Measurements from ENCODE around the gene ADISSP. TPM values are rescaled to one million over a fixed set of nuclear protein-coding genes. Genes with fewer than 3 reads are reported as not detected.
A peak's percentile ranks its signal among the peaks of the same experiment; 100 is the strongest.
"Not testable (repeated sequence)": the region's sequence is repeated elsewhere in the genome, so short reads cannot be mapped to it uniquely, and the experiment has no call there.

ADISSP gene
- total and polyA plus RNA-seq, 2 donors (not counting 1 experiment from before 2014, with no cell fraction given) = 17.0 to 23.5 TPM

- H2AFZ ChIP-seq (ENCODE audit: low read length) = no peak overlapping the region
- peak overlapping the region; percentile 89 for H3K9ac ChIP-seq (ENCODE audit: insufficient read depth, low read length)
These were observed 27.3 kb upstream of the ADISSP start for GRCh38 chr20:3794701-3795420.

DNA sequence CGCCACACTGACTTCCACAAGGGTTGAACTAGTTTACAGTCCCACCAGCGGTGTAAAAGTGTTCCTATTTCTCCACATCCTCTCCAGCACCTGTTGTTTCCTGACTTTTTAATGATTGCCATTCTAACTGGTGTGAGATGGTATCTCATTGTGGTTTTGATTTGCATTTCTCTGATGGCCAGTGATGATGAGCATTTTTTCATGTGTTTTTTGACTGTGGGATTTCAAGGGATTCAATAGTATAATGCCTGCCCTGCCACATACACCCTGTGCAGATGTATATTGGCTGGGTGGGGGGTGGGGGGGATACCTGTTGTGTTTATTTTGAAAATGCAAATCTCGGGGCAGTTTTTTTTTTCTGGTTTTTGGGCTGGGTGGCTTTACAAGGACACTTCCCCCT lies 26.6 kb upstream of the ADISSP start:
- Histone ChIP-seq H3K4me1 (ENCODE audit: control insufficient read depth, extremely low read depth, insufficient read depth, low read length) (peaks cover 11% of the 10 kb centered on the region), H3K79me2 (ENCODE audit: control insufficient read depth, insufficient read depth, low read length) (peaks cover 28% of the 10 kb centered on the region)
- H3K9me3 ChIP-seq (ENCODE audit: control insufficient read depth, insufficient read depth, low read depth, low read length); H3K27me3 ChIP-seq (ENCODE audit: control insufficient read depth, insufficient read depth, low read length); H2AFZ ChIP-seq (ENCODE audit: low read length); H3K4me3 ChIP-seq (replicated peaks in 1 of 4; ENCODE audit: control extremely low read depth in 1 of 4, insufficient read depth in 1 of 4, low read depth in 3 of 4, low read length in 4 of 4); H3K27ac ChIP-seq (ENCODE audit: insufficient read depth, low read length); DNase-seq (ENCODE audit: low read depth in 2 of 2); H3K9ac ChIP-seq (ENCODE audit: insufficient read depth, low read length); H3K36me3 ChIP-seq (ENCODE audit: control insufficient read depth, insufficient read depth, low read length); H4K20me1 ChIP-seq (ENCODE audit: control insufficient read depth, extremely low read depth, insufficient read depth, low read length); H3K4me2 ChIP-seq (ENCODE audit: extremely low read depth, insufficient read depth, low read length): not testable (repeated sequence)

More at GRCh38 chr20:3794701-3795420, 27.3 kb upstream of the ADISSP start:
- Histone ChIP-seq H3K9me3 (ENCODE audit: control insufficient read depth, insufficient read depth, low read depth, low read length) (no peaks in the 10 kb centered on the region), H3K4me2 (ENCODE audit: extremely low read depth, insufficient read depth, low read length) (peak overlapping the region; percentile 83), H3K27ac (ENCODE audit: insufficient read depth, low read length) (peak overlapping the region; percentile 97), H3K27me3 (ENCODE audit: control insufficient read depth, insufficient read depth, low read length) (no peaks in the 10 kb centered on the region), H3K79me2 (ENCODE audit: control insufficient read depth, insufficient read depth, low read length) (peaks cover 35% of the 10 kb centered on the region), H3K36me3 (ENCODE audit: control insufficient read depth, insufficient read depth, low read length) (peaks cover 9% of the 10 kb centered on the region), H3K4me3 (replicated peaks in 1 of 4; ENCODE audit: control extremely low read depth in 1 of 4, insufficient read depth in 1 of 4, low read depth in 3 of 4, low read length in 4 of 4) (peak overlapping the region in 3 of 4 experiments; percentile 73 to 95 (median 82)), H4K20me1 (ENCODE audit: control insufficient read depth, extremely low read depth, insufficient read depth, low read length) (no peaks in the 10 kb centered on the region), H3K4me1 (ENCODE audit: control insufficient read depth, extremely low read depth, insufficient read depth, low read length) (peaks cover 16% of the 10 kb centered on the region)
- no peak for DNase-seq (ENCODE audit: low read depth in 2 of 2)
- TF ChIP-seq CTCF (conservative IDR thresholded peaks at IDR 0.05 in 1 of 2, IDR thresholded peaks at IDR 0.05 in 1 of 2; ENCODE audit: low read depth in 1 of 2, low read length in 2 of 2) (no peak), EZH2 (IDR thresholded peaks at IDR 0.05; ENCODE audit: low read length, missing control alignments) (no peak)

DNA sequence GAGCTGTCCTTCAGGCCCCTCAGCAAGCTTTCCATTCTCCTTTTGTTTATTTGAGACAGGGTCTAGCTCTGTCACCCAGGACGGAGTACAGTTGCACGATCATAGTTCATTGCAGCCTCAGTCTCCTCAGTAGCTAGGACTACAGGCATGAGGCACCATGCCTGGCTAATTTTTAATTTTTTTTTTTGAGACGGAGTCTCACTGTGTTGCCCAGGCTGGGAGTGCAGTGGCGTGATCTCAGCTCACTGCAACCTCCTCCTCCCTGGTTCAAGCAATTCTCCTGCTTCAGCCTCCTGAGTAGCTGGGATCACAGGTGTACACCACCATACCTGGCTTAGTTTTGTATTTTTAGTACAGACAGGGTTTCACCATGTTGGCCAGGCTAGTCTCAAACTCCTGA lies 21.6 kb upstream of the ADISSP start:
- H3K4me3 ChIP-seq (replicated peaks in 1 of 4; ENCODE audit: control extremely low read depth in 1 of 4, insufficient read depth in 1 of 4, low read depth in 3 of 4, low read length in 4 of 4); H3K4me2 ChIP-seq (ENCODE audit: extremely low read depth, insufficient read depth, low read length); H4K20me1 ChIP-seq (ENCODE audit: control insufficient read depth, extremely low read depth, insufficient read depth, low read length); H2AFZ ChIP-seq (ENCODE audit: low read length); H3K4me1 ChIP-seq (ENCODE audit: control insufficient read depth, extremely low read depth, insufficient read depth, low read length); H3K27me3 ChIP-seq (ENCODE audit: control insufficient read depth, insufficient read depth, low read length); H3K27ac ChIP-seq (ENCODE audit: insufficient read depth, low read length); H3K9me3 ChIP-seq (ENCODE audit: control insufficient read depth, insufficient read depth, low read depth, low read length); DNase-seq (ENCODE audit: low read depth in 2 of 2); H3K9ac ChIP-seq (ENCODE audit: insufficient read depth, low read length); H3K36me3 ChIP-seq (ENCODE audit: control insufficient read depth, insufficient read depth, low read length): not testable (repeated sequence)
- H3K79me2 ChIP-seq (ENCODE audit: control insufficient read depth, insufficient read depth, low read length) = peaks cover 21% of the 10 kb centered on the region

- Histone ChIP-seq H3K36me3 (ENCODE audit: control insufficient read depth, insufficient read depth, low read length) (peaks cover 5% of the 10 kb centered on the region), H4K20me1 (ENCODE audit: control insufficient read depth, extremely low read depth, insufficient read depth, low read length) (peaks cover 2% of the 10 kb centered on the region), H3K4me3 (replicated peaks in 1 of 4; ENCODE audit: control extremely low read depth in 1 of 4, insufficient read depth in 1 of 4, low read depth in 3 of 4, low read length in 4 of 4) (no peak overlapping the region), H3K9ac (ENCODE audit: insufficient read depth, low read length) (no peak overlapping the region), H3K27me3 (ENCODE audit: control insufficient read depth, insufficient read depth, low read length) (no peaks in the 10 kb centered on the region), H2AFZ (ENCODE audit: low read length) (no peak overlapping the region), H3K4me1 (ENCODE audit: control insufficient read depth, extremely low read depth, insufficient read depth, low read length) (peaks cover 11% of the 10 kb centered on the region), H3K4me2 (ENCODE audit: extremely low read depth, insufficient read depth, low read length) (peak overlapping the region; percentile 25), H3K9me3 (ENCODE audit: control insufficient read depth, insufficient read depth, low read depth, low read length) (no peaks in the 10 kb centered on the region), H3K79me2 (ENCODE audit: control insufficient read depth, insufficient read depth, low read length) (peaks cover 25% of the 10 kb centered on the region), H3K27ac (ENCODE audit: insufficient read depth, low read length) (no peak overlapping the region)
- TF ChIP-seq CTCF (conservative IDR thresholded peaks at IDR 0.05 in 1 of 2, IDR thresholded peaks at IDR 0.05 in 1 of 2; ENCODE audit: low read depth in 1 of 2, low read length in 2 of 2) = no peak
- TF ChIP-seq EZH2 (IDR thresholded peaks at IDR 0.05; ENCODE audit: low read length, missing control alignments) = no peak
- DNase-seq (ENCODE audit: low read depth in 2 of 2) = no peak
These were observed 21.2 kb upstream of the ADISSP start for GRCh38 chr20:3788685-3789155.
